NCI-H1092 (cell line): ENCODE data around the gene PIR.

ENCODE experiments used
- DNase-seq: peaks from one replicate; lab custom pipeline; 2025; lab: John Stamatoyannopoulos, UW

PIR gene

DNA sequence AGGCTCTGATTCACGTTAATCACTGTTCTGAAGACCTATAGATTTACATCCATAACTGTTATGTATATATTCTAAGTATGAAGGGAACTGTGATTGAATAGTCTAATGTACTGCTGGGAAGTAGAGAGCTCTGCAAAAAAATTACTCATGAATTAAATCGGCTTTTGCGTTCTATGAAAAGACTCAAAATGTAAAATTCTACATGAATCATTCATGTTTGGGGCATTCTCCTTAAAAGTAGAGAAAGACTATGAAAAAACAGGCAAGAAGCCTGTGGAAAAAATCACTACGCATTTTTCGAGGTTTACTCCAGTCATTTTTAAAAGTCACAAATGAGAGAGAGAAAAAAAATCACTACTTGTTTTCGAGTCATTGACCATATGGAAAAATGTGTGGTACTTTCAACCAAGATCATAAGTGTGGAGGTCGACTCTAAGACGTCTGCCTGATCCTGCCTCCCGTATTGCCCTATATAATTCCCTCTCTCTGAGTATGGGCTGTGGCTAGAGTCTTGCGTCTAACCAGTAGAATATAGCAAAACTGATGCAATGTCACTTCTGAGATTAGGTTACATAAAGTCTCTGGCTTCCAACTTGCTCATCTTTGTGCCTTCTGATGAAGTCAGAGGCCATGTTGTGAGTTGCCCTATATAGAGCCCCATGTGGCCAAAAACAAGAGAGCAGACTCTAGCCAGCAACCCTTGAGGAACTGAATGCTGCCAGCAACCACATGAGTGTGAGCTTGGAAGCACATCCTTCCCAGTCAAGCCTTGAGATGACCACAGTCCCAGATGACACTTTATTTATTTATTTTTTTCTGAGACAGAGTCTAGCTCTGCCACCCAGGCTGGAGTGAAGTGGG lies 76.8 kb downstream of the PIR start:
- DNase-seq, result no peak

GRCh38 chrX:15413101-15413500 lies 80.0 kb downstream of the PIR start:
- DNase-seq, result no peak

GRCh38 chrX:15410947-15411346 lies 82.2 kb downstream of the PIR start:
- DNase-seq, result no peak

DNA sequence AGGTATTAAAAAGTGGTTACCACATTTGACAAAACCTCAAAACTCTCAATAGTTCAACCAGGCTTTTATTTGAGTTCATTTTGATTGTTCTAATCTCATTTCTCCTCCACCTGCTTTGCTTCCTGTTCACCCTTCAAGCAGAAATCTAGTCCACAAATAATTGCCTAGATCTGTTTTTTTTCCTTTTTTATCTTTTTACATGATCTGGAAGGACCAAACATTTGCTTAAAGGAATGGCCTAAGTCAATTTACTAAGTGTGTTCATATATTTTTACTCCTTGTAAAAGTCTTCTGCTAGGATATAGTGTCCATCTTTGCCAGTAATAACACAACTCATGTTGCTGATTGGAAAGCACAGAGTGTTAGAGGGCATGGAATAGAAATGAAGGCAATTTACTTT lies 82.7 kb downstream of the PIR start:
- no peak for DNase-seq

- no peak for DNase-seq
Measured at GRCh38 chrX:15405846-15406245, 87.3 kb downstream of the PIR start.

- no peak for DNase-seq
Measured at GRCh38 chrX:15404401-15405096, 88.6 kb downstream of the PIR start.

DNA sequence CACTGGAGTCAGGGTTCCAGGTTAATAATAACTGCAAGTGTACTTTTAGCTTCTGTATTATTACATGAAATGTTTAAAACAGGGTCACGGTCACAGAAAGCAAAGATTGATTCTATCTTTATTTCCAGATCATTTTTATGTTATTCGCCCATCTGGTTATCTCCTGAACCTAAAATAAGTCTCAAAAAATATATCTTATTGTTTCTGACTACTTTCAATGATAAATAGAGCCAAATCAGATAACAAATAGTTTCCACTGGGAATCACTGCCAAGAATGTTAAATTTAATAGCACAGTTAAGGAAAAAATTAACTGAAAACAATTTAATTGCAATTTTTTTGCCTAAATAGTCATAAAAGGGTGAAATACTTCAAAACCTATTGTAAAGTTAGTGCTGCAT lies 91.8 kb downstream of the PIR start:
- DNase-seq, result no peak

DNA sequence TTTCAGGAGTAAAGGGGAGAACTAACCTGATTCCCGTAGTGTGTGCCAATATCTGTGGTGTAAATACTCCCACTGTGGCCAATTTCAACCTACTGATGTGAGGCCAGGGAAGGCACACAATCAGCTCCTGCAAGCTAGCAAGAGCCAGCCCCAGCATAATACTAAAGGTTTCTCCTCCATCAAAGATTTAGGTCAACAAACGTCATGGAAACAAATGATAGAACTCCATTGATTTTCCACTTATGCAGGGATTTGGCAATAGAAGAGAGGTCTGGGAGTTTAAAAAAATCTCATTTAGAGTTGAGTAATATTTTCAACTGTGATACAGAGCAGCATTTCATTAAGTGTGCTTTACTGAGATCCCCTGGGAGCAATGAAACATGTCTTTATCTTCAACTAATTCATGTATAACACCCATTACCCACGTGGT lies 93.2 kb downstream of the PIR start:
- DNase-seq, result peak; percentile 6

DNA sequence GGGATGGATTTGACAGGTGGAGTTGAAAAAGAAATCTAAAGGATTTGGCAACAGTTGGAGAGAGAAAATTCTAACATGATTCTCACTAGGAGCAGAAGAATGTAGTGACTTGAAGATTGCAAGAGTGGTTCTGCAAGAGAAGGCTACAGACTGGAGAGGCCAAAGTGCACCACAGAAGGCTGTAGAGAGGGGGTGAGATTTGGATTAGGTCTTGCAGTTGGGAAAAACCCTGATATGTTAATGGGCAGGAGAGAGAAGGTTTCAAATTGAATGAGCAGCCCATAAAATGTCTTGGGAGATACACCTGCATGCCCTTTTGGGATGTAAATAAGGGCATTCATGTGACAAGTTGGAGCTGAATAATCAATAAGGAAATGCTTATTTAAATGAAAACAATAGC lies 94.3 kb downstream of the PIR start:
- no peak for DNase-seq

DNA sequence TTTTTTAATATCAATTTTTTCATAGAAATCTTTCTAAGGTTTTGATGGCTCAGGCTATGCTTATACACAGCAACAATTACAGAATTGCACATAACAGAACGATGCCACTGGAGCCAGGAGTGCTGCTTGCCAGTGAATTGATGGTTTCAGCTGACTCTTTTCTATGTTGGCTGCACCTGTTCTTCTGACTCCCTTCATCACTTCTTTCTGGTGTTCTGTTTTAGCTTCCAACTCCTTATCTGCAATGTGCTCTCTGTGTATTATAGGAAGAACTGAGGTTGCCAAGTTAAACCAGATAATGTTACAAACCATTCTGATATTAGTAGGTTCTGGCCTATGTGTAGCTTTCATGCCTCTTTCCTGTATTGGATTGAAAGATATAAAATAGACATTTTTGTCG lies 97.3 kb downstream of the PIR start:
- DNase-seq, result no peak

- no peak for DNase-seq
Measured at GRCh38 chrX:15391850-15392249, 101.3 kb downstream of the PIR start.

DNA sequence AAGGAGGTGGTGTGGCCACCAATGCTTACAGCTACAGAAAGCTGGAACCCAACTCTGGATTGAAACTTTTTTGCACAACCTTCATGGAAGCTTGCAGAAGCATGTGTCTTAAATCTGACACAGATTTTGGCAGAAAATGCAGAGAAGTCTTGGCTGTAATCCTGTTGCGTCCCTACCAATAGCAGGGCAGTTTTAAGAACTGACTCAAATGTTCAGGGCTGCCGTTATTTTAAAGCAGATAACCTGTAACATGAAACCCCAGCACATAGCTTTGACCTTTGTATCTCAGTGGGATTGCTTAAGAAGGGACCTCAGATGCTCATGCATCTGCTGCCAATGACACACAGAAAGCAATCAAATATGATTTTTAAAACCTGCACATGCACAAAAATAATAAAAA lies 108.8 kb downstream of the PIR start, which contains the start of gene VEGFD:
Gene VEGFD, minus strand, starts transcription at position 110 of the 400 bp plus-strand sequence. CDS start 467 bp downstream, outside the sequence.
- DNase-seq, result no peak

- no peak for DNase-seq
Measured at GRCh38 chrX:15382813-15383212, 110.3 kb downstream of the PIR start.

- no peak for DNase-seq
Measured at GRCh38 chrX:15376956-15377355, 116.2 kb downstream of the PIR start.

- no peak for DNase-seq
Measured at GRCh38 chrX:15373976-15374375, 119.2 kb downstream of the PIR start.

DNA sequence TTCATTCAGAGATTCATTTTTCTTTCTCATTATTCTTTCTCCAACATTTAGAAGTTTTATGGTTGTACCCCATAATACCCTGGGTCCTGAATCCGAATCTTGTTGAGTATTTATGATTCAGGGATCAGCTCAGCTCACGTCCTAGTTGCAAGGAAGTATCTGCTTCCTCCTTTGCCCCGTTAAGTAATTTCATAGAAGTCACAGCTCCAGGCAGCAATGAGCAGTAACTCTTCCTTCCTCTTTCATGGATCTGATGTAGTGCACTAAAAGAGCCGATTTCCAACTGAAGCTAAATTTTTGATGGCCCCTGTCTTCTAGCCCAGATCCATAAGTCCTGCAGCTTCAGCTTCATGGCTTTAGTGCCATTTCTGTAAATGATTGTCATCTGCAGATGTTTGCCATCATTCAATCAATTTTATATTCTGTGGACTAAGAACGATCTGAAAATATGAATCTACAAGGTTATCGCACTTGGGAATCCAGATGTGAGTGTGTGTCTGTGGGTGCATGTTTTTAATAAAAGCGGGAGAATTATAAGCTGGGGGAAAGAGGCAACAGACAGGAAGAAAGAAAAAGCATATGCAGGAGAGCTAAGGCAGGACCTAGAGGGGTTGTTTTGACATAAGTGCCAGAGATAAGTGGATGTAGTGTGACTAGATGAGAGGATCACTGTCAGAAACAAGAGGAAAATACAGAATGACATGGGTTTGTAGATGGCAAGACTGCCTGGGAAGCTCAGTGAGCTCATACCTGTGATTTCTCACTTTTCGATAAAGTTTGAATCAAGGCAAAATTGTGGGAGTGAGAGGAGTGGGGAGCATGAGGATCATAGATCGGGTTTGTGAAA lies 126.4 kb downstream of the PIR start:
- DNase-seq, result no peak

- no peak for DNase-seq
Measured at GRCh38 chrX:15359701-15360100, 133.4 kb downstream of the PIR start.

- no peak for DNase-seq
Measured at GRCh38 chrX:15358533-15358932, 134.6 kb downstream of the PIR start.

- no peak for DNase-seq
Measured at GRCh38 chrX:15356444-15356843, 136.7 kb downstream of the PIR start.

GRCh38 chrX:15350329-15350996 lies 142.7 kb downstream of the PIR start:
- DNase-seq, result no peak

GRCh38 chrX:15349046-15349445 lies 144.1 kb downstream of the PIR start:
- peak; percentile 68 for DNase-seq

GRCh38 chrX:15345976-15346375 lies 147.2 kb downstream of the PIR start:
- DNase-seq, result no peak
